ENCODE results near the gene SSR1. TPM values are rescaled to one million over a fixed set of nuclear protein-coding genes. Genes with fewer than 3 reads are reported as not detected.

Gene SSR1
- total and polyA plus RNA-seq, 2 of the 13 experiments (the other 11 are each of a cell fraction or from before 2014, with no cell fraction given) = 203 to 243 TPM

- TF ChIP-seq ZNF280B (CRISPR knock-in tag; IDR thresholded peaks at IDR 0.05; ENCODE audit: borderline replicate concordance) (peak; percentile 81; the same call in 1 of the 2 replicates), ZNF205 (CRISPR knock-in tag; IDR thresholded peaks at IDR 0.05) (peak; percentile 58; the same call in 1 of the 2 replicates), GLMP (CRISPR knock-in tag; IDR thresholded peaks at IDR 0.05; ENCODE audit: borderline replicate concordance) (no peak), SRSF1 (optimal IDR thresholded peaks at IDR 0.05; ENCODE audit: low read depth, low read length) (no peak), ZNF607 (CRISPR knock-in tag; IDR thresholded peaks at IDR 0.05; ENCODE audit: borderline replicate concordance) (peak; percentile 16; the same call in 1 of the 2 replicates), HMG20A (CRISPR knock-in tag; IDR thresholded peaks at IDR 0.05; ENCODE audit: borderline replicate concordance) (peak; percentile 76), NR3C1 (CRISPR knock-in tag; IDR thresholded peaks at IDR 0.05) (no peak), POLR2G (IDR thresholded peaks at IDR 0.05; ENCODE audit: low read depth, low read length) (peak; percentile 51), FOXO4 (CRISPR knock-in tag; conservative IDR thresholded peaks at IDR 0.05) (no peak), ONECUT2 (CRISPR knock-in tag; IDR thresholded peaks at IDR 0.05) (no peak), ZNF574 (CRISPR knock-in tag; IDR thresholded peaks at IDR 0.05) (peak; percentile 82), ATF5 (CRISPR knock-in tag; IDR thresholded peaks at IDR 0.05; ENCODE audit: low read depth) (0 out of 2 replicates have a peak, but pooled peaks have one; percentile 42), CHD4 (IDR thresholded peaks at IDR 0.05; ENCODE audit: borderline replicate concordance, low read length) (peak; percentile 65; the same call in 1 of the 2 replicates), TEAD3 (CRISPR knock-in tag; optimal IDR thresholded peaks at IDR 0.05; ENCODE audit: borderline replicate concordance) (peak; percentile 76), LCORL (IDR thresholded peaks at IDR 0.05) (no peak), LCORL (CRISPR knock-in tag; IDR thresholded peaks at IDR 0.05) (peak; percentile 94), SSRP1 (CRISPR knock-in tag; IDR thresholded peaks at IDR 0.05) (no peak), ZNF7 (CRISPR knock-in tag; IDR thresholded peaks at IDR 0.05) (no peak)
Observed at GRCh38 chr6:7270320-7271204, 42.4 kb downstream of the SSR1 start (continued).
